ENCODE measurements around the gene CHRNB4.

CHRNB4 gene

DNA sequence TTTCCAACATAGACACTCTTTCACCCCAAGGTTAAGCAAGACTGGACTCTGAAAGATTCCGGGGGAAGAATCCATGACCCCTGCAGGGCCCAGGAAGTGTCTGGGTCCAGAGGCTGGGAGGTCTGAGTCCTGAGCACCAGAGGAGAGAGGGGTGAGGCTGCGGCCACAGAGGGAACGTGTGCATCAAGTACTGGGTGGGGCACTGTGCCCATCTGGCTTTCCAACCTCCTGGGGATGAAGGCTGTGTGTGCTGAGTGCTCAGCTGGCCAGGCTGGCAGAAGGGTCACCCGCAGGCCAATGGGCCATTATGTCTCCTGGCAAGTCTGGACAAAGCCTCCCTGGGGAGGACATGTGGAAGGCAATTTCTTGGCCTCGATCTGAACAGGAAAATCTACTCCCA is 23.5 kb downstream of the CHRNB4 start:
- TF ChIP-seq POLR2AphosphoS5 (IDR thresholded peaks at IDR 0.05; ENCODE audit: low read depth), result no peak

DNA sequence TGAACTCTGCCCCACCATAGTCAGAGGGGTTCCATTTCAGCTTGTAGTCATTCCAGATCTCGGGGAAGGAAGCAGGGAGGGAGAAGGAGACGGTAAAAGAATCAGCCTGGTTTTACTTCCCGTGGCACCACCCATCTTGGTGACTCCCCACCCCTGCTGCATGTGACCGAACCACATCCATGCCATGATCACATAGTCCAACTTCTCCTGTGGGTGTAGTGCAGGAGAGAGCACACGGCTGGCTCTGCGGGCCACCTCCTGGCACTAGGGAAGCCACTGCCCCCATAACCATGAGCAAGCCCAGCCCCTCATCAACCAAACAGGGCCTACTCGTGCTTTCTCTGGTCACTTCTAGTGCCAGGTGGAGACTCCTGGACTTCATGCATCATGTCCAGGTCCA is 23.9 kb downstream of the CHRNB4 start:
- H3K27me3 ChIP-seq (ENCODE audit: insufficient read depth, poor library complexity, severe bottlenecking), result peaks cover 30% of the 10 kb centered on the region
- TF ChIP-seq POLR2AphosphoS5 (IDR thresholded peaks at IDR 0.05; ENCODE audit: low read depth) (no peak), SPI1 (IDR thresholded peaks at IDR 0.05; ENCODE audit: borderline replicate concordance, low read depth) (no peak), CTCF (IDR thresholded peaks at IDR 0.05; ENCODE audit: insufficient read depth, low read length) (no peak), REST (IDR thresholded peaks at IDR 0.05; ENCODE audit: insufficient replicate concordance, low read depth) (no peak), GABPA (IDR thresholded peaks at IDR 0.05; ENCODE audit: low read depth) (no peak)
- DNase-seq (ENCODE audit: low read depth in 1 of 2, low spot score in 1 of 2), result no peak
- H3K27ac ChIP-seq (replicated peaks), result no peak overlapping the region
- no peak overlapping the region for H3K4me3 ChIP-seq (replicated peaks; ENCODE audit: insufficient read depth, low read length)

More for the DNA sequence above, 23.5 kb downstream of the CHRNB4 start:
- DNase-seq (ENCODE audit: low read depth in 1 of 2, low spot score in 1 of 2), result no peak
- H3K27me3 ChIP-seq (ENCODE audit: insufficient read depth, poor library complexity, severe bottlenecking), result peaks cover 34% of the 10 kb centered on the region
- H3K27ac ChIP-seq (replicated peaks), result no peak overlapping the region
- H3K4me3 ChIP-seq (replicated peaks; ENCODE audit: insufficient read depth, low read length), result no peak overlapping the region

DNA sequence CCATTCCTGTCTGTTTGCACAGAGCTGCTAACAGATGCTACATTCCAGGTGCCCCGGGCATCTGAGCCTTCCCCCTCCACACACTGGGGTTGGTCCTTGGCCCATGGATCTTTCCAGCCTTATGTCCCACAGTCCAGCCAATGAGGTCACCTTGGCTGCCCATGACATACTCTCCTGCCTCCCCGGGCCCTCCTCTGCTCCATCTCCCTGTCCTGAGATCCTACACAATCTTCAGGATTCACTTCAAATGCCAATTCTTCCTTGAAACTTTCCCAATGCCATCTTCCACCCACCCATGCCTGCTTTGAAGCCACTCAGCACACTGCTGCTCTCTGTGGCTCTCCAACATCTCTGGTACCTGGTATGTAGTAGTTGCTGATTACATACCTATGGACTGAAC is 24.5 kb downstream of the CHRNB4 start:
- H3K27ac ChIP-seq (replicated peaks), result no peak overlapping the region

More for the DNA sequence above, 24.5 kb downstream of the CHRNB4 start:
- no peak overlapping the region for H3K4me3 ChIP-seq (replicated peaks; ENCODE audit: insufficient read depth, low read length)
- no peak for DNase-seq (ENCODE audit: low read depth in 1 of 2, low spot score in 1 of 2)
- TF ChIP-seq GABPA (IDR thresholded peaks at IDR 0.05; ENCODE audit: low read depth), result no peak
- no peak for TF ChIP-seq REST (IDR thresholded peaks at IDR 0.05; ENCODE audit: insufficient replicate concordance, low read depth)
- TF ChIP-seq CTCF (IDR thresholded peaks at IDR 0.05; ENCODE audit: insufficient read depth, low read length), result no peak
- no peak for TF ChIP-seq POLR2AphosphoS5 (IDR thresholded peaks at IDR 0.05; ENCODE audit: low read depth)
- TF ChIP-seq SPI1 (IDR thresholded peaks at IDR 0.05; ENCODE audit: borderline replicate concordance, low read depth), result no peak
- peaks cover 24% of the 10 kb centered on the region for H3K27me3 ChIP-seq (ENCODE audit: insufficient read depth, poor library complexity, severe bottlenecking)
